T follicular helper cell (primary cell): Measurements from ENCODE around the gene TRABD2B.

Source experiments
- DNase-seq: peaks from one replicate; pipeline ENCODE4 v3.0.0-alpha.2; 2020; ENCODE audit warnings: low read depth

Gene TRABD2B

GRCh38 chr1:47824716-47825115 is 172.5 kb downstream of the TRABD2B start:
- no peak for DNase-seq

- no peak for DNase-seq
Measured at GRCh38 chr1:47824297-47824696, 172.9 kb downstream of the TRABD2B start.

- no peak for DNase-seq
Measured at GRCh38 chr1:47823040-47823808, 174.0 kb downstream of the TRABD2B start.

- DNase-seq: no peak
Measured at GRCh38 chr1:47821760-47822159, 175.4 kb downstream of the TRABD2B start.

- no peak for DNase-seq
Measured at GRCh38 chr1:47819574-47819888, 177.7 kb downstream of the TRABD2B start.

GRCh38 chr1:47818682-47819573 is 178.3 kb downstream of the TRABD2B start:
- no peak for DNase-seq

- DNase-seq: no peak
Measured at GRCh38 chr1:47817861-47818260, 179.3 kb downstream of the TRABD2B start.

- DNase-seq: no peak
Measured at GRCh38 chr1:47816325-47817071, 180.7 kb downstream of the TRABD2B start.

- DNase-seq: no peak
Measured at GRCh38 chr1:47814612-47815395, 182.4 kb downstream of the TRABD2B start.

GRCh38 chr1:47813970-47814369 is 183.2 kb downstream of the TRABD2B start:
- DNase-seq: no peak

- no peak for DNase-seq
Measured at GRCh38 chr1:47812904-47813514, 184.2 kb downstream of the TRABD2B start.

- no peak for DNase-seq
Measured at GRCh38 chr1:47810964-47811682, 186.1 kb downstream of the TRABD2B start.

- DNase-seq: no peak
Measured at GRCh38 chr1:47809301-47810084, 187.7 kb downstream of the TRABD2B start.

- no peak for DNase-seq
Measured at GRCh38 chr1:47808612-47809011, 188.6 kb downstream of the TRABD2B start.

- DNase-seq: no peak
Measured at GRCh38 chr1:47805921-47806361, 191.2 kb downstream of the TRABD2B start.

- DNase-seq: no peak
Measured at GRCh38 chr1:47805018-47805417, 192.2 kb downstream of the TRABD2B start.

- DNase-seq: no peak
Measured at GRCh38 chr1:47803815-47804501, 193.2 kb downstream of the TRABD2B start.

- no peak for DNase-seq
Measured at GRCh38 chr1:47797575-47797974, 199.6 kb downstream of the TRABD2B start.

- no peak for DNase-seq
Measured at GRCh38 chr1:47796626-47797025, 200.6 kb downstream of the TRABD2B start.
